ENCODE results near the gene SPNS2.

DNA sequence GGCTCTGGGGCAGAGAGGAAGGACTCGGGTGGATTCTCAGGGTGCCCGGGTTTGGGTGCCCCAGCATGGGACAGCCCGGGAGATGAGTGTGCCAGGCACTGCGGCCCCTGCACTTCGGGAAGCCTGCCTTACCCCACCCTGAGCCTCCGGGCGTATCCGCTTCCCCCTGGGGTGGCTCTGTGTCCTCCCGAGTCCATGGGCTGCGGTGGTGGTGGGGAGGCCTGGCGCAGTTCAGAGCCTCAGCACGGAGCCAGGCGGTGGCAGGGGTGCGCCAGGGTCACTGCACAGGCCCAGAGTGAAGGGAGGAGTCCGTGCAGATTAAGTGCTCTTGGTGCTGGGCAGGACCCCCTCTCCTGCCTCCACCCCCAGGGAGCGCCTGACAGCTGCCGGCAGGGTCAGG, 35.8 kb downstream of the SPNS2 start:
- TF ChIP-seq POLR2A (IDR thresholded peaks at IDR 0.05): no peak
- TF ChIP-seq POLR2AphosphoS5 (IDR thresholded peaks at IDR 0.05): no peak
- TF ChIP-seq, protein P1, sequence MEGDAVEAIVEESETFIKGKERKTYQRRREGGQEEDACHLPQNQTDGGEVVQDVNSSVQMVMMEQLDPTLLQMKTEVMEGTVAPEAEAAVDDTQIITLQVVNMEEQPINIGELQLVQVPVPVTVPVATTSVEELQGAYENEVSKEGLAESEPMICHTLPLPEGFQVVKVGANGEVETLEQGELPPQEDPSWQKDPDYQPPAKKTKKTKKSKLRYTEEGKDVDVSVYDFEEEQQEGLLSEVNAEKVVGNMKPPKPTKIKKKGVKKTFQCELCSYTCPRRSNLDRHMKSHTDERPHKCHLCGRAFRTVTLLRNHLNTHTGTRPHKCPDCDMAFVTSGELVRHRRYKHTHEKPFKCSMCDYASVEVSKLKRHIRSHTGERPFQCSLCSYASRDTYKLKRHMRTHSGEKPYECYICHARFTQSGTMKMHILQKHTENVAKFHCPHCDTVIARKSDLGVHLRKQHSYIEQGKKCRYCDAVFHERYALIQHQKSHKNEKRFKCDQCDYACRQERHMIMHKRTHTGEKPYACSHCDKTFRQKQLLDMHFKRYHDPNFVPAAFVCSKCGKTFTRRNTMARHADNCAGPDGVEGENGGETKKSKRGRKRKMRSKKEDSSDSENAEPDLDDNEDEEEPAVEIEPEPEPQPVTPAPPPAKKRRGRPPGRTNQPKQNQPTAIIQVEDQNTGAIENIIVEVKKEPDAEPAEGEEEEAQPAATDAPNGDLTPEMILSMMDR (IDR thresholded peaks at IDR 0.05): no peak
- no peak for TF ChIP-seq EP300 (IDR thresholded peaks at IDR 0.05; ENCODE audit: low read depth)
